Activated T-cell treated with anti-CD3 and anti-CD28 coated beads for 48 hours (primary cell): ENCODE measurements around the gene COL23A1.
"Not testable (repeated sequence)": the region's sequence is repeated elsewhere in the genome, so short reads cannot be mapped to it uniquely, and the experiment has no call there.

Experiments used
- DNase-seq: peaks from one replicate; pipeline ENCODE4 v3.0.0-alpha.2; 2020; ENCODE audit warnings: low read depth

Gene COL23A1

DNA sequence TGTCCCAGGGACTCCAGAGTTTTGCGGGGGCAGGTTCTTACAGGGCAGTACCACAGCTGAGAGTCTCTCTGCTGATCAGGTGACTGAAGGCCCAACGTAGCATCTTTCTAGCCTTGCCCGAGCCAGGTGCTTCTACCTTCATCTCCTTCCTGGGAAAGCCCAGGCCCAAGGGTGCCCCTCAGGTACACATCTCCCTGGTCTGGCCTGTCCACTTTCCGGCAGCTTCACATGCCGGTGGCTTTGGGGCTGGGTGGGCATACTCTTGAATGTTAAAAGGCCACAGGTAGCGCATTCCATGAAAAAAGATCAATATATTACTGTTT lies 351.9 kb downstream of the COL23A1 start:
- no peak for DNase-seq

DNA sequence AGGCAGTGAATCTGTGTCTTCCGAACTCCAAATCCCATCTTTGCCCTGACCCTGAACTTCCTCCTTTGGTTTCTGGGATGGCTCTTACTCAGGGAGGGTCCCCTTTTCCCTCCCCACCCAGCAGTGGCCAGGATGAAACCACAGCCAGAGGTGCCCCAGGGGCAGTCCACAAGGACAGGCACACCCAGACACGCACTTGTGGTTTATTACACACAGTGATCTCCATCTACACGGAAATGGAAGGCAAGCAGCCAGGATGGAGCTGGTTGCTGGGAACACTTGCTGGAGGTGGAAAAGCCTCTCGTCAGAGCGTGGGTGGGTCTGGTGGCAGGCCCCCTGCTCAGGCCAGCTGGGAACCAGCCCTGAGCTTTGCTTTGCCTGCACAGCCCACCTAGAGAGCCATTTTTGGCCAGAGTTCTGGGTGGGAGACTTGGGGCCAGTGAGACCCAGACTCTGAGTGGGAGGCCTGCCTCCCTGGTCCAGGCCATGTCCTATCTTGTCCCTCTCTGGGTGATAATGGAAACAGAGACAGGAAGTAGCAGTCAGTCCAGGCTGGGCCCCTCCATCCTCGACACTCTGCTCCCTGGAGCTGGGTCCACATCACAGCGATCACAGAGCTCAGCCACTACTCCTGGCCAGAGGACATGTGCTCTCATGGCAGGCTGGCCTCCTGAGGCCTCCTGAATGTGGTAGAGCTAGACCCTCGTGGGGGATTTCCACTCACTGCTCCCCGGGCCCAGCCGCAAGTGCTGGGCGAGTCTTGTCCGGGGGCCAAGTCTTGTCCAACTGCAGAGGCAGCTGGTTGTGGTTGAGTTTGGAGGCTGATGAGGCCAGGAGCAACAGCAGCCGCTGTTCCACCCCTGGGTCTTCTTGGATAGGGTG lies 352.5 kb downstream of the COL23A1 start:
- DNase-seq, result no peak

DNA sequence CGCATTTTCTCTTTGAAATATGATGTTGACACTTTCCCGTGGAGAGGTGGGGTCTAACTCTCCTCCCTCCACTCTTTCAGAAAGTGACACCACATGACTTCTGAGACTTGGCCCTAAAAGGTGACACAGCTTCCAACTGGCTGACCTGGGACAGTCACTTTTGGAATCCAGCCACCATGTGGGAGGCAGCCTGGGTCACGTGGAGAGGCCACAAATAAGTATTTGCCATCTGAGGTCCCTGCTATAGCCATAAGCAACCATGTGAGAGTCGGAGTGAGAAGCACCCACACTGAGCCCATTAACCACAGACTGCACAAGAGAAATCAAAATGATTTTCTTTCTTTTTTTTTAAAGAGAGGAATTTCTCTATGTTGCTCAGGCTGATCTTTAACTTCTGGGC lies 353.5 kb downstream of the COL23A1 start:
- DNase-seq, result no peak

DNA sequence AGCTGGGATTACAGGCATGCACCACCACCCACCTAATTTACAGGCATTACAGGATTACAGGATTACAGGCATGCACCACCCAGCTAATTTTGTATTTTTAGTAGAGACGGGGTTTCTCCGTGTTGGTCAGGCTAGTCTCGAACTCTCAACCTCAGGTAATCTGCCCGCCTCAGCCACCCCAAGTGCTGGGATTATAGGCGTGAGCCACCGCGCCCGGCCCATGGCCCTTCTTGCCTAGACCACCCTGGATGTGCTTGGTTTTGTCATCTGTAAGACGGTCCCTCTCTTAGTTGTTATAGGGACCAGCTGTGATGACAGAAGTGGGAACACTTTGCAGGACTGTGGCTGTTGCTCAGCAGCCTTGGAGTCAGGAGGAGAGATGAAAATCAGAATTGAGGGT lies 354.1 kb downstream of the COL23A1 start:
- no peak for DNase-seq

DNA sequence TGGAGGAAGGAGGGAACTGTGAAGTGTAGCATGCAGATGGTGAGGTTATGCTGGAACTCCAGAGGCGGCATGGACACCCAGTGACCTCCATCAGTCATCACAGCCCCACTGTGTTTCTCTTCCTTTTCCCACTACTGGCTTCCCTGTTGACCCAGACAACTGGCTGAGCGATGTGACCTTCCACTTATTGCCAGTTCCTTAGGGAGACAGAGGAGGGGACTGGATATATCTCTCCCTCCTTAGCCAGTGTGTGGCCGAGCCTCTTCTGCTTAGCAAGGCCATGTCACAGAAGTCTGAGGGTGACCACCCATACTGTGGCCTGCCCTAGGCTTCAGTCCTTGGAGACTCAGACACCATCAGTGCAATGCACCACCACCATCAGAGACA lies 354.6 kb downstream of the COL23A1 start:
- no peak for DNase-seq

DNA sequence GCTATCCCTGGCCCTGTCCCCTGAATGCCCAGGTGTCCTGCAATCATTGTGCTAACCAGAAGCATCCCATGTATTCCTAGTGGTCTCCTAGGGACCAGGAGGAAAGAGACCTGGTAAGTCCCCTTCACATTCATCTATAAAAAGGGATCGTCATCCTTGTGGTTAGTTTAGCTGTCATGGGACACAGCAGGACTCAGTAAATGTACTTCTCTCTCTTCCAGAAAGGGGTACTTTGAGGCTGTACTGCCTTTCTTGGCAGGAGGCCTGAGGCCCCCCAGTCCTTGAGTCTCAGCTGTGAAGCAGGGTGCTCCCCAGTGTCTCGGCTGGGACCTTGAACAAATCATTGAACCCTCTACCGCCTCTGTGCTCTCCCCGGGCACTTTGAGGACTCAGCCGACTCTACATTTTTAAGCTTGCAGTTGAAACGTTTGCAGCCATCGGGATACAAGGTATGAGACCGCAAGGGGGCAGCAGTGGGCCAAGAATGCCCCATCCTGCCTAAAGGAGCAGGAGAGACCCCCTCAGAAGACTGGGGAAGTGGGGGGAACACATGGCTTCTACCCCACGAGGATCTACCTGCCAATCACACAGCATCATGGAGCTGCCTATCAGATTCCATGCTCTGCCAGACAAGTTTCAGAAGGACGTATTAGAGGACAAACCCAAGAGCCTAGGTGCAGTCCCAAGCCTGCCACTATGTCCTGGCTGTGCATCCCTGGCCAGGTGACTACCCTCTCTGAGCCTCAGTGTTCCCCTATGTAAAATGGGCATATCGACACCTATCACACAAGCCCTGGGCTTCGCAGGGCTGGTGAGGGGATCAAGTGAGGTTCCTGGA lies 355.2 kb downstream of the COL23A1 start:
- DNase-seq, result peak; percentile 74

DNA sequence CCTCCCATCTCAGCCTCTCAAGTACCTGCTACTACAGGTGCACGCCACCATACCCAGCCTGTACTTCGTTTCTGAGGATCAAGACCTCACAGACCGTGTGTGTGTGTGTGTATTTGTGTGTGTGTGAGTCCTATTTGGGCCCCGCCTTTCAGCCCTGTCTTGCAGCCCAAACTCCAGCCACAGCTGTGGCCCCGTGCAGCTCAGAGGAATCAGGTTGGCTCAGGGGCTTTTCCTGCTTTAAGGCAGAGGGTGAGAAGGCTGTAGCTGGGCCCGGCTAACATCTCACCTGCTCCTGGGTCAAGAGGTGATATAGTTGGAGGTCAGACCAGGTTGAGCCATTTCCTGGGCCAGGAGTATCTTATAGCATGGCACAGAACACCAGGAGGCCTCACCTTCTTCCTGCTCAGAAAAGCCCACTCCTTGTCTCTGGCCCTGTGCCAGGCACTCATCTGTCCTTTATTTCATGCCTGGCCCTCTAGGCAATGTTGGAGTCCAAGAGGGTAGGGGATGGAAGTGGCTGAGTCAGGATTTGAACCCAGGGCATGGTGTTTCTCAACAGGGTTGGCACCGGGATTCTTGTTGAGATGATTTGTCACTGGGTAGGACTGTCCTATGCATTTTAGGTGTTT lies 356.0 kb downstream of the COL23A1 start:
- no peak for DNase-seq

DNA sequence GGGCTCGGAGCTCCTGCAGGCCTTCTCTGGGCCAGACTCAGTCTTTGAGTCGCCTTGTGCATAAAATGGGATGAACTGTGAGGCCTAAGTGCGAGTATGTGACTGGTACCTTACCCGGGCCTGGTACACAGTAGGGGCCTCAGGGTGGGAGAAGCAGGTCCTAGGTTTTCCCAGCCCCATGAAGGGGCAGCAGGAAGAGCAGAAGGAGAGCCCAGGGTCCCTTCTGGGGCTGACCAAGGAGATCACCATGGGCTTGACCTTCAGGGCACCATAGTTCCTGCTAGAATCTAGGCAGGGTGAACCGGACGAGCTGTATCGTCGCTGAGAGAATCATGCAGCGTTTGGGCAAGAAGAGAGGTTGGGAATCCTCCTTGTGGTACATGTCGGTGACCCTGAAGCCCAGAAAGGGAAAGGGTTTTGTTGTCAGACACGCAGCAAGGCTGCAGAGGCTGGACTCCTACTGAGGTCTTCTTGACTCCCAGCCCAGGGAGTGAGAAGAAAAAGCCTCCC lies 357.2 kb downstream of the COL23A1 start:
- no peak for DNase-seq

DNA sequence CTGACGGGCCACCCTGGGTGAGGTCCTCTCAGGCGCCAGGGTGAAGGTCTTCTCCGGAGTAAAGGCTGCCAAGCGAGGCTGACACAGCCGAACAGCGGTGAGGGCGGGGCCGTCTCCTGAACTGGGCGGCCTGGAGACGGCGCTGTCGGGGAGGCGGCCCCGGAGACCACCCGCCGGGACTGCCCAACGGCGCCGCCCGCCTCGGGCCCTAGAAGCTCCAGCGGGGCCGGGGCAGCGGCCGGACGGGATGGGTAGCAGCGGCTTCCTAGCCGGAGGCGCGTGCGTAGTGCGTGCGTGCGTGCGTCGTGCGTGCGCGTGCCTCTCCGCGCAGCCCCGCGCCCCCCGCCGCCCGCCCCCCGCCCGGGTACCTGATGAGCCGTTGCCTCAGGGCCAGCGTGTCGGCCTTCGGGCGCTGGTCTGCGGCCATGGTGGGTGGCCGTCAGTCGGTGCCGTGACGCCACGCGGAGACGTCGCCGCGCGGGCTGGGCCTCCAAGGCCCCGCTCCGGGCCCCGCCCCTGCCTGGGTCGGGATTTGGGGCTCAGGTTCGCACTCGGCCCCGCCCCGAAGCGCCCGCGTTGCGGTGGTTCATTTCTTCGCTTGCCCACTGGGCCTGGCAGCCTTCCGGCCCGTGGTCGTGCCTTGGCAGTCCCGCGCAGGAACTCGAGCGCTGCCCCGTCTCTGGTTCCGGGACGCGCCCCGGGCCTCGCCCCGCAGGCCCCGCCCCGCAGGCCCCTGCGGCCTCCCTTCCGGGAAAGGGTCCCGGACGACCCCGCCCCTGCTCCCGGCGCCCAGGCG lies 357.9 kb downstream of the COL23A1 start, which contains the start of gene PHYKPL:
Gene PHYKPL, minus strand, starts transcription at position 679 of the 796 bp plus-strand sequence. Its CDS starts 252 bp downstream, at position 427.
- peak; percentile 72 for DNase-seq

DNA sequence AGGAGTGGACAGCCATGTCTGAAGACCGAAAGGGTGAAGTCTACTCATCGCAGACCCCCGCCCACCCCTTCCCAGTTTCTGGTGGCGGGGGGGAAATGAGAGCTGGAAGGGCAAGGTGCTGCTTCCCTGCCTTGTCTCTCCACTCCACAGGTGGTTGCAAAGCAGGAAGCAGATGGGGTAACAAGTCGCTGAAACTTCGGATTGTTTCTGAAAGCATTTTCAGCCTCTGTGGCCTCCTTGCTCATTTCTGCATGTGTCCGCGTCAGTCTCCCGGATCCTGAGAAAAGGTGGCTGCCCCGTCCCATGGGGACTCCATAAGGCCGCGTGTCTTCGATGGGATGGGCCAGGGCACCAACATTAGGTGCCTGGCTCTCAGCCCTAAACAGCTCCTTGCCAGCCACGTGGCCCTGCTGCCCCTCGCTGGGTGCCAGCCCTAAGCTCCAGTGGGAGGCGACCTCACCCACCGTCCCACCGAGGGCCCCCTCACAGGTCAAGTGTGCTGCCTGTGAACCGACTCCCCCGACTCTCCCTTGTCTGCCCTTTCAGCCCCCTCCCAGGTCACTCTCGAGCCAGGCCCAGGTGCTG lies 358.6 kb downstream of the COL23A1 start:
- DNase-seq, result no peak

DNA sequence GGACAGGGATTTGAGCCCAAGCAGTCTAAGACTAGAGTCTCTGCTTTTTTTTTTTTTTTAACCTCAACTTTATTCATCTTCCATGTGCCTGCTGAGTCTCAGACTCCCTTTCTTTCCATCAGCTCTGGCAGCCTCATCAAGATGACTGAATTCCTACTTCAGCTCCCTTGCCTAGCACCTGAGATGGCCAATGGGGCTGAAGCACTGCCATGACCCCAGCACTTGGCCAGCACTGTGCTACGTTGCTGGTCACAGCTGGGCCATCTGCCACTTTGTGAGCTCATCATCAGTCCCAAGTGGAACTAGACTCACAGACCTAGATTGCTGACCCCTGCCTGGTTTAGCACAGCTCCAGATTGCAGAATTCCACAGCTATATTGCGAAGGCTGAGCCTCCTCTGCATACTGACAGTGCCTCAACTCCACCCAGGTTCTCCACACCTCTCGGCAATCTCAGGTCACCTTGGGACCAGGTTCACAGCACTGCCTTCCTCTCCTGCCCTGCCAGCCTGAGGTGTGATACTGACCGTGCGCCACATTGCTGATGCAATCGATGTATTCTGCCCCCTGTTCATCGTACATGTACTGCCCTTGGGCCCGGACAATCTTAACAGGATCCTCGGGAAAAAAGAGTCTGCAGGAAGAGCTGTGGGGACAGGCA lies 359.2 kb downstream of the COL23A1 start:
- no peak for DNase-seq

DNA sequence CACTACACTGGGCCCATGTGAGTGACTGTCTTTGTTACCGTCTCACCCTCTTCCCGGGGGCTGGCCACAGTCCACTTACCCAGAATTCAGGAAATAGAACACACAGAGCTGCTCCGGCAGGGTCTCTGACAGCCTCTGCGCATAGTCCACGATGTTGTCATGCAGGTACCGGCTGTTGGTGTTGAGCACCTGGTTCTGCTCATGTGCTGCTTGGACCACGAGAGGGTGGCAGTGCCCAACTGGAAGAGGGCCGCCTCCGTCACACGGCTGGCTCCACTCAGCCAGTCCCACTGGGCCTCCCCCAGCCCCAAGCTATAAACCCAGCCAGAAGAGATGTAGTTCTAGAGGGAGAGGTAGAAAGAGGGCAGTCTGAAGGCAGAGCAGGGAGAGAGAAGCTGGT lies 360.3 kb downstream of the COL23A1 start:
- DNase-seq, result no peak

DNA sequence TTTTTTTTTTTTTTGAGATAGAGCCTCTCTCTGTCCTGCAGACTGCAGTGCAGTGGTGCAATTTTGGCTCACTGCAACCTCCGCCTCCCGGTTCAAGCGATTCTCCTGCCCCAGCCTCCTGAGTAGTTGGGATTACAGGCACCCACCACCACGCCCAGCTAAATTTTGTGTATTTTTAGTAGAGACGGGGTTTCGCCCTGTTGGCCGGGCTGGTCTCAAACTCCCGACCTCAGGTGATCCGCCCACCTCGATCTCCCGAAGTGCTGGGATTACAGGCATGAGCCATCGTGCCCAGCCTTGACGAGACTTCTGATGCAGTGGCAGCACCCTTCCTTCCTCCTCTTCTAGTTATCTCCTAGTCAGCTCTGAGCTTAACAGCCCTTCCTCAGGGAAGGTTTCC lies 361.1 kb downstream of the COL23A1 start:
- not testable (repeated sequence) for DNase-seq

DNA sequence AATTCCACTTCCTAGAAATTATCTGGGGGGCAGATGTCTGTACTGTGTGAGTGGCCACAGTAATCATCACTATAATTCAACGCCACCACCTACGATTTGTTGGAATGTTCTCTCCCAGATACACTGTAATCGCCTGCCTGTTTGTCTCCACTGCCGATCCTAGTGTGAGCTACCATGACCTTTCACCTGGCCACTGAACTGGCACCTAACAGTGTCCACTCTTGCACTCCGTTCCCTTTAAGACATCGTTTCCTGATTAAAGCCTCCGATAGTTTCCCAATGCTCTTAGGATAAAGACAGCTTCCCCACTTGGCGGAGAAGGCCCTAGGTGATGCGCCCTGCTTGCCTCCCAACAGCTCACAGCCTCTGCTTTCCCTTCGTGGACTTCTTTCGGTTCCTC lies 361.6 kb downstream of the COL23A1 start:
- DNase-seq, result no peak

DNA sequence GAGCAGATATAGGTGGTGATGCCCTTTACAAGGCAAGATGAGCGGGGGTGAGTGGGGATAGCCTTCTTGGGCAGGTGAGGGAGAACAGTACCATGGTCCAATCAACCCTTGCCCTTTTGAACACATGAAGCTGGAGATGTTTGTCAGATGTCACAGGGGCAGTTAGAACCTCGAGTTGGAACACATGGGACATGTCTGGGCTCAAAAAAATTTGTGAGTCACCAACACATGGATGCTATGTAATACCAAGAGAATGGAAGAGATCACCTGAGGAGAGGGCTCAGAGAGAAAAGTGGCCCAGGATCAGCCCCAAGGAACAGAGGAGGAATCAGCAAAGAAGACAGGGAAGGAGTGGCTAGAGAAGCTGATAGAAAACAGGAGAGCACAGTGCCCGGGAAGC lies 362.3 kb downstream of the COL23A1 start:
- no peak for DNase-seq

DNA sequence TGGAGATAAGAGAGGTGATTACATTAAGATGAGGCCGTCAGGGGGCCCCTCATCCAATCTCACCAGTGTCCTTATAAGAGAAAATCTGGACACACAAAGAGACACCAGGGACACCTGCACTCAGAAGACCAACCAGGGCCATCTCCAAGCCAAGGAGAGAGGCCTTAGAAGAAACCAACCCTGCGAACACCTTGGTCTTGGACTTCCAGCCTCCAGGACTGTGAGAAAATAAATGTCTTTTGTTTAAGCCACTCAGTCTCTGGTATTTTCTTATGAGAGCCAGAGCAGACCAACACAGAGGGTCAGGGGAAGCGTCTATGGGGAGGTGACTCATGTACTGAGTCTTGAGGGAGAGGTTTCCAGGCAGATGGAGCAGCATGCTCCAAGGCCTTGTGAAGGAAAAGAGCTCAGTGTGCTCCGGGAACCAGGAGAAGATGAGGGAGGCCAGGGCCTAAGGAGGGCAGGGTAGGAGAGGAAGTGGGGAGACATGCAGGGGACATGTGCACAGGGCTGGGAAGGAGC lies 363.0 kb downstream of the COL23A1 start:
- DNase-seq, result no peak

DNA sequence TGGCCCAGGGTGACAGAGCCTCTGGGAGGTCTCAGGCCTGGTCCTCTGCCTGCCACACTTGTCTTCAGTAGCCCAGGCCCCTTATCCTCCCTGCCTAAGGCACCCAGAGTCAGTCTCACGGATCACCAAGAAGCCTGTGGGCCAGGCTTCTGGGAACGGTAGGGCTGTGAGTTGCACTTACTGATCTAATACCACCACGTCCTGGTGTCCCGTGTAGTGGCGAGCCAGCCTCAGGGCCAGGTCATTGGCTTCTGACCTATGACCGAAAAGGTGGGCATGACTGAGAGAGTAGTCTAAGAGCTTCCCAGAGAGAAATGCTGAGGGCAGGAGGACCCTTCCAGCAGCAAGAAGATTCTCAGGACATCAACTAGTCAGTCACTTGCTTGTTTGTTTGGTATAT lies 365.0 kb downstream of the COL23A1 start:
- no peak for DNase-seq

DNA sequence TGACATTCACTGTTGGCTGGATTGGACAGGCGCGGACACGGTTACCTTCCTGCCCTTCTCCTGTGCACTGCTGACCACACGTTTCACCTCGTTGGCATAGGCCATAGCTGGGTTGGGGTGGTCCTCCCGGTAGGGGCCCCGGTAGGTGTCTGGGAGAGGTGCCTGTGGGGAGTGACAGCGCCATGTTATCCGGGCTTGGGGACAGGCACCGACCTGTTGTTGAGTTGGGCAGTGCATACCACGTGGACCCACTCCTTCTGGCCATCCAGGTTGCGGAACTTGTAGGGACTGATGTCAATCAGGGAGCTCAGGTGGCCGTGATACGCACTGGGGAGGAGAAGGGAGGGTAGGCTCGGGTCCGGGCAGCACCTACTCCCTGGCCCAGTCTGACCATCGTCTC lies 365.8 kb downstream of the COL23A1 start:
- DNase-seq, result no peak

DNA sequence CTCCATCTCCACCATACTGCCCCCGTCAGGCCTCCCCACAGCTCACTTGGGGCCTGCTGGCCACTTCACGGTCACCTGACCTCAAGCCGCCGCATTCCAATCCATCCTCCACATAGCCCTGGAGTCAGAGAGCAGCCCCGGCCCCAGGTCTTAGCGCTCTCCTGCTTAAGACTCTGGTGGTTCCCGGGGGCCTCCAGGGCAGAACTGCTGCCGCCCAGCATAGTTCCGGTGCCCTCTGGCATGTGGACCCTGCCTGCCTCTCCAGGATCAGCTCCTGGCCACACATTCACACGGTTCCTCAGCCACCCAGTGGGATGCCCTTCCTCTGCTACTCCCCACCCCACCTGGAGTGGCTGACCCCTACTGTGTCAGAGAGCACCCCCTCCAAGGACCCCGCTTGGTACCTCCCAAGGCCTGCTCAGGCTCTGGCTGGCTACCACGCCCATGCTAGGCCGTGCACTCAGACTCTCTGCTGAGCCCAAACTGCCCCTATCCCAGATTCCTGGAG lies 366.3 kb downstream of the COL23A1 start:
- no peak for DNase-seq

DNA sequence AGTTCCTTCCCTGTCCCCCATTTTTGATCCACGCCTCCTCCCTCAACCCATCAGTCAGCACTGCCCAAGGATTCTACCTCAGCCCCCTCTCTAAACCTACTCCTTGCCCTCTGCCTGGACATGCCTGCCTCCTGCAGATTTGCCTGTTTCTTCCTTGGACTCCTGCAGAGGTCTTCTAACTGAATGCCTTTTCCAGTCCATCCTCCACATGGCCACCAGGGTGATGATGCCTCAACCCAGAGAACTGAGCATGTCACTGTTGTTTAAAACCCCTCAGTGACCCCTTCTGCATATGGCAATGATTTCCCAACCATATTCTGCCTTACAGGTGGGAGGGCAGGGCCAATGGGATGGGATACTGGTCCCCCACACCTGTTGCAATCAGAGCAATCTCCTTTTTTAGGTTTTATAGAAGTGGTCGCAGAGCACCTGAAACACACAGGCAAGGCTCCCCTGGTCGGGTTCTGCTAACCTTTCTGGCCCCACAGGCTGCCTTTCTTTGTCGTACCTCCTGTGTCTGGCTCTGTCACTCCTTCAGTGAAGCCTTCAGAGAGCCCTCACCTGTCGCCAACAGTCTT lies 366.9 kb downstream of the COL23A1 start:
- no peak for DNase-seq
